Transverse colon (tissue), 4 donors: ENCODE results near the gene DPYD.

ENCODE experiments used
- CTCF ChIP-seq, 5 experiments: fragments of 200-600 bp in 3 of 5; fragments of 450-650 bp in 2 of 5; sonication (generic) in 3 of 5; IDR thresholded peaks; 1 replicate in 2 of 5; 2 replicates in 3 of 5; pipeline ENCODE4 v1.5.1; 2016 to 2017; ENCODE audit warnings: antibody characterized with exemption in 5 of 5, inconsistent platforms in 3 of 5, mild to moderate bottlenecking in 2 of 5, moderate library complexity in 1 of 5
- POLR2A ChIP-seq: fragments of 450-650 bp; IDR thresholded peaks from one replicate; pipeline ENCODE4 v1.6.1; 2016; ENCODE audit warnings: antibody characterized with exemption, mild to moderate bottlenecking, moderate library complexity
- POLR2AphosphoS5 ChIP-seq, 3 donors: sonication (generic); formaldehyde crosslinking; IDR thresholded peaks; one replicate each; pipeline ENCODE4 v1.6.1; 2016; ENCODE audit warnings: antibody characterized with exemption in 3 of 3

GRCh38 chr1:97920832-97921571, at the start of gene DPYD:
- TF ChIP-seq POLR2A (peak; percentile 78), POLR2AphosphoS5 (IDR thresholded peaks at IDR 0.05) (peak; percentile 93), CTCF (IDR thresholded peaks at IDR 0.05) (no peak)
